ENCODE measurements around the gene ARMC9. TPM values are rescaled to one million over a fixed set of nuclear protein-coding genes. Genes with fewer than 3 reads are reported as not detected.

The ARMC9 gene
- total RNA-seq, 1 experiment from 2014 or later, result 42.7 TPM

DNA sequence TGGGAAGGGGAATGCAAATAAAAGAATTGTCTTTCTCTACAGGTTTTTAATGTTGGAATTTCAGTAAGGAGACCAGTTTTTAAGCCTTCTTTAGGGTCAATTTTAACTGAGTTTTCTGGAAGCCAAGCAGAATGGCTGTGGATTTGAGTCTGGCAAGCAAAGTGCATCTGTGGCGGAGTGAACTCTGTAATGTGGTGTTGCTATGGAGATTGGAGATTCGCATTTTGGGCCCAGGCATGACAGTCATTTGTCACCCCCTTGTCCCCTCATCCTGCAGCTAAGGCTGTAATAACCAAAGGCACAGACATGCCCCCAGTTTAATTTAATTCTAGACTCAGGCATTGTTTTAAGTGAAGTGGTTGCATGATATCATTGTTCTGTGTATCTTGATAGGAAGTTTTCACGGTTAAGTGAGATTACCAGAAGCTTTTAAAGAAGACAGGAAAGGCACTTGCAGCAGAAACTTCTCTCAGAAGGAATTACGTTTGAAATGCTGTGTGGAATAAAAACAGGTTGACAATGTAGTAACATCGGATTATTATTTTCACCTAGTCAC, 30.6 kb downstream of the ARMC9 start:
- ATAC-seq, result no peak
- H3K4me3 ChIP-seq (ENCODE audit: low read depth in 2 of 2, low read length in 2 of 2), result no peak overlapping the region
- no TSS peak for BruUV-seq (replicated peaks)
- CTCF ChIA-PET, result interaction anchor here (0.6 kb wide), 1 partner anchor 171 kb away, joined by 11 read pairs; no protein-coding TSS in a partner anchor
- TF ChIP-seq POLR2AphosphoS5 (IDR thresholded peaks at IDR 0.05; ENCODE audit: low read depth, low read length) (no peak), SIN3A (IDR thresholded peaks at IDR 0.05; ENCODE audit: borderline replicate concordance, insufficient read depth, low read depth, low read length) (no peak), CTCF (IDR thresholded peaks at IDR 0.05) (no peak), TCF7L2 (IDR thresholded peaks at IDR 0.05; ENCODE audit: low read depth, low read length) (no peak)
- TF ChIP-seq, protein P1, sequence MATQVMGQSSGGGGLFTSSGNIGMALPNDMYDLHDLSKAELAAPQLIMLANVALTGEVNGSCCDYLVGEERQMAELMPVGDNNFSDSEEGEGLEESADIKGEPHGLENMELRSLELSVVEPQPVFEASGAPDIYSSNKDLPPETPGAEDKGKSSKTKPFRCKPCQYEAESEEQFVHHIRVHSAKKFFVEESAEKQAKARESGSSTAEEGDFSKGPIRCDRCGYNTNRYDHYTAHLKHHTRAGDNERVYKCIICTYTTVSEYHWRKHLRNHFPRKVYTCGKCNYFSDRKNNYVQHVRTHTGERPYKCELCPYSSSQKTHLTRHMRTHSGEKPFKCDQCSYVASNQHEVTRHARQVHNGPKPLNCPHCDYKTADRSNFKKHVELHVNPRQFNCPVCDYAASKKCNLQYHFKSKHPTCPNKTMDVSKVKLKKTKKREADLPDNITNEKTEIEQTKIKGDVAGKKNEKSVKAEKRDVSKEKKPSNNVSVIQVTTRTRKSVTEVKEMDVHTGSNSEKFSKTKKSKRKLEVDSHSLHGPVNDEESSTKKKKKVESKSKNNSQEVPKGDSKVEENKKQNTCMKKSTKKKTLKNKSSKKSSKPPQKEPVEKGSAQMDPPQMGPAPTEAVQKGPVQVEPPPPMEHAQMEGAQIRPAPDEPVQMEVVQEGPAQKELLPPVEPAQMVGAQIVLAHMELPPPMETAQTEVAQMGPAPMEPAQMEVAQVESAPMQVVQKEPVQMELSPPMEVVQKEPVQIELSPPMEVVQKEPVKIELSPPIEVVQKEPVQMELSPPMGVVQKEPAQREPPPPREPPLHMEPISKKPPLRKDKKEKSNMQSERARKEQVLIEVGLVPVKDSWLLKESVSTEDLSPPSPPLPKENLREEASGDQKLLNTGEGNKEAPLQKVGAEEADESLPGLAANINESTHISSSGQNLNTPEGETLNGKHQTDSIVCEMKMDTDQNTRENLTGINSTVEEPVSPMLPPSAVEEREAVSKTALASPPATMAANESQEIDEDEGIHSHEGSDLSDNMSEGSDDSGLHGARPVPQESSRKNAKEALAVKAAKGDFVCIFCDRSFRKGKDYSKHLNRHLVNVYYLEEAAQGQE (IDR thresholded peaks at IDR 0.05; ENCODE audit: insufficient read depth in 1 of 2, low read depth in 2 of 2, low read length in 1 of 2), result no peak
- H3K4me1 ChIP-seq (ENCODE audit: control insufficient read depth, insufficient read depth, low read length), result 0 out of 2 replicates have a peak, but pooled peaks cover 4% of the 10 kb centered on the region
- H3K27me3 ChIP-seq (ENCODE audit: control insufficient read depth, insufficient read depth, low read length), result no peaks in the 10 kb centered on the region
- no peaks in the 10 kb centered on the region for H3K36me3 ChIP-seq (ENCODE audit: control insufficient read depth, insufficient read depth, low read length)
- intact Hi-C loops (cut with micrococcal nuclease; ENCODE audit: unreplicated experiment) (loop anchor here (5.0 kb wide), 2 partner anchors 183 to 223 kb away; no protein-coding TSS in a partner anchor), in situ Hi-C loops (cut with HindIII; ENCODE audit: low pct_unique_long_range_greater_than_20kb, low sequenced_read_pairs) (no loop called here)
- H3K27ac ChIP-seq (ENCODE audit: low read length), result 0 out of 2 replicates have a peak overlapping the region, but pooled peaks have one; percentile 25
- no peak for DNase-seq (ENCODE audit: low read depth, low spot score)
- POLR2A ChIA-PET, result interaction anchor here (0.5 to 0.6 kb wide), 2 partner anchors 17 to 165 kb away, joined by 3 read pairs; no protein-coding TSS in a partner anchor
- no peaks in the 10 kb centered on the region for H3K9me3 ChIP-seq (ENCODE audit: control insufficient read depth, insufficient read depth, low read depth, low read length)

GRCh38 chr2:231235217-231235616, 36.8 kb downstream of the ARMC9 start:
- Histone ChIP-seq H3K27me3 (ENCODE audit: control insufficient read depth, insufficient read depth, low read length) (no peaks in the 10 kb centered on the region), H3K27ac (ENCODE audit: low read length) (no peak overlapping the region), H3K4me3 (ENCODE audit: low read depth in 2 of 2, low read length in 2 of 2) (no peak overlapping the region), H3K4me1 (ENCODE audit: control insufficient read depth, insufficient read depth, low read length) (no peaks in the 10 kb centered on the region), H3K36me3 (ENCODE audit: control insufficient read depth, insufficient read depth, low read length) (no peaks in the 10 kb centered on the region; the same call in 1 of the 2 replicates), H3K9me3 (ENCODE audit: control insufficient read depth, insufficient read depth, low read depth, low read length) (no peaks in the 10 kb centered on the region)
- CTCF ChIA-PET, result no interaction called here
- in situ Hi-C loops (cut with HindIII; ENCODE audit: low pct_unique_long_range_greater_than_20kb, low sequenced_read_pairs), result no loop called here
- BruUV-seq (replicated peaks), result no TSS peak
- intact Hi-C loops (cut with micrococcal nuclease; ENCODE audit: unreplicated experiment), result no loop called here
- ATAC-seq (no peak), DNase-seq (ENCODE audit: low read depth, low spot score) (no peak)
- TF ChIP-seq, protein P1 (IDR thresholded peaks at IDR 0.05; ENCODE audit: insufficient read depth in 1 of 2, low read depth in 2 of 2, low read length in 1 of 2), result no peak
- TF ChIP-seq SIN3A (IDR thresholded peaks at IDR 0.05; ENCODE audit: borderline replicate concordance, insufficient read depth, low read depth, low read length) (no peak), TCF7L2 (IDR thresholded peaks at IDR 0.05; ENCODE audit: low read depth, low read length) (no peak)
- POLR2A ChIA-PET, result no interaction called here
